HG03565 (cell line): Measurements from ENCODE around the gene SLC25A28.

Experiments used
- ATAC-seq: cut with Tn5 transposase; IDR thresholded peaks from one replicate; pipeline ENCODE4 v1.9.1; 2021; ENCODE audit warnings: mild to moderate bottlenecking, moderate library complexity; ENCODE audit not compliant: unreplicated experiment

The SLC25A28 gene

DNA sequence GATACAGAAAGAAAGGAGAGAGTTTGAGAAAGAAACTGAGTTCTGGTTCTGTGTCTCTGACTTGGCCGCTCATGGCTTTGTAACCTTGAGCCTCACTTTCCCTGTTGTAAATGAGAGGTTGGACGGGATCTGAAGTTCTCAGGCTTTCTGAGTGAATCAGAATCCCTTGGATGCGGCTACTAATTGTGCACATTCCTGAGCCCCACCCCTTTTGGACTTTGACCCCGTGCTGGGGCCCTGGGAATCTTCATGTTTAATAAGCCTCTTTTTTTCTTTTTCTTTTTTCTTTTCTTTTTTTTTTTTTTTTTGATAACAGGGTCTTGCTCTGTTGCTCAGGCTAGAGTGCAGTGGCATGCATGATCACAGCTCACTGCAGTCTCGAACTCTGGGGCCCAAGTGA, 26.9 kb downstream of the SLC25A28 start:
- ATAC-seq = no peak

DNA sequence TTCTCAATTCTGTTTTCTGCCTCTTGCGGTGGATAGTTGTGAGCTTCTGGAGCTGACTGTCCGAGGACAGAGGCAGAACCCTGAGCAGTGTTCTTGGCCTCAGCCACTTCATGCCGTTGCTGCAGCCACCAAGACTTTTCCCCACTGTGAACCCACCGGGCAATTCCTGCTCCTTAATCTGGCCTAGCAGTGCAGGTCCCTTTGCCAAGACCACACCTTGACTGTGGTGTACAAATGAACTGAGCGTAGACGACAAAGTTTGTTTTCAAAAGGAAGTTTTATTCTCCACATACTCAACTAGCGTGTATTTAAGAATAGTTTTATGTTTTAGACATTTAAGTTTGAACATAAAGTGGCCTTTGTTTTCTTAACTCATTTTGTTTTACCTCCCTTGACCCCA, 29.4 kb downstream of the SLC25A28 start:
- ATAC-seq = no peak

DNA sequence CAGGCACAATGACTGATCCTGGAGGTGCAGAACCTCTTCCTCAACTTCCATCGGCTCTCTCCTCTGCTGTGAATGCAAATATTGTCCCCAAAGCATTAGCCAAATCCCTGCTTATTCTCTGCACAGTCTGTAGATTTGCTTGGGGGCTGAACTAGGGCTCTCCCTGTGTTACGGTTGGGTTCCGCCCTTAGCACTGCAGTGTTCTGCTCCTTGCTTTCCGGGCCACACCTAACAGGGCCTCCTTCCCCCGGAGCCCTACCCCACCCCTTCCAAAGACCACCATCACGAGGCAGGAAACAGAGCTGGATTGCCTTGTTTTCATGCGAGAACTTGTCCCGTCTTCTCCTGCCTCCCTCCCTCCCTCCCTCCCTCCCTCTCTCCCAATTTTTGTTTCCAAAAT, 36.6 kb downstream of the SLC25A28 start:
- no peak for ATAC-seq

DNA sequence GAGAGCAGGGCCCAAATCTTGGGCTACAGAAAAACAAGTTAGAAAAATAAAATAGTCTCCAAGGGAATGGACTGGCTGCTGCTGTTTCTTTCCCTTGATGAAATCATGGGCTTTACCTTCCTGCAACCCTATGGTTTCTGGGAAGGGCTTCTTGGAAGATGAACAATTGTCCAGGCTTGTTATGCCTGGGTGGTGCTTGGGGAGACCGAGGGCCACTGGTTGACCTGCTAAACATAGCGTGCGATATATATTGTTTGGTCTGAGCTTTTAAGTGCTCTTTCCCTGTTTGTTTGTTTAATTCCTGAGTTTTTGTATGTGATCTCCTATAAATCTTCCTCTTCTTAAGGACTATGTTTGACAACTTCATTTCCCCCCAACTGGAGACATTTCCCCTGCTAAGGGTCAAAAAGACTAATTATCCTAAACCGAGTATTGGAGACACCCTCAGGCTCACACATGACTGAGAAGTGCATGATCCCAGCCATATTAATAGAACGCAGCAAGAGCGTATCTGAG, 37.9 kb downstream of the SLC25A28 start:
- ATAC-seq = no peak

DNA sequence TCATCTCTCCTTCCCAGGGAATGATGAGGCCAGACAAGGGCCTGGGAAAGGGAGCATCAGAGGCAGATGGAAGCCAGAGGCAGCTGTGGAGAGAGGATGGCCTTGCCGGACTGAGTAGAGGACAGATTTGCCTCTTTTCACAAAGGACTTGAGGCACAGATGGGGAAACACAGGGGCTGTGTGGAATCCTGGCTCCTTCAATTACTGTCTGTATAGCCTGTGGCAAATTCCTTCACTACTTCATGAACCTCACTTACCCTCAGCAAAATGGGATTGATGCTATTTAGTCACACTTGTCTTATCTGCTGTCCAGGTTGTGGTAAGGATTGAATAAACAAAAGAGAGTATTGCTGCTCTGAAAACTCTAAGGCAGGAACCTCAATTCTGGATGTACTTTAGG, 40.3 kb downstream of the SLC25A28 start:
- no peak for ATAC-seq

DNA sequence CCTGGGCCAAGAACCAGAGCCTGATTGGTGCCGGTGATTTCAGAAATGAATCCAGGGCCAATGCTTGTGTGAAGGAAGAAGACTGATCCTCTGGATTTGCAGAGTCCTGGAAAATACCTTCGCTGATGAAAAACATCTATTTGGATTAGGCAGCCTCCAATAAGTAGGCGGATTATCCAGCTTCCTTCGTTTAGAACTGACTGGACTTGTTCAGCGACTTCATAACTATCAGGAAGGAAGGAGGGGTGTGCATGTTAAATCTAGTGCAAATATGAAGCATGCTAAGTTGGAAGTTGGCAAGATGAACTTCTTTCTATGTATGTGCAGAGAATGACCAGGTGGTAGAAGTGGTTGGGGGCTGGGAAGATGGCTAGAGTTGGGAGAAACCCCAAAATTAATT, 46.4 kb downstream of the SLC25A28 start:
- no peak for ATAC-seq

DNA sequence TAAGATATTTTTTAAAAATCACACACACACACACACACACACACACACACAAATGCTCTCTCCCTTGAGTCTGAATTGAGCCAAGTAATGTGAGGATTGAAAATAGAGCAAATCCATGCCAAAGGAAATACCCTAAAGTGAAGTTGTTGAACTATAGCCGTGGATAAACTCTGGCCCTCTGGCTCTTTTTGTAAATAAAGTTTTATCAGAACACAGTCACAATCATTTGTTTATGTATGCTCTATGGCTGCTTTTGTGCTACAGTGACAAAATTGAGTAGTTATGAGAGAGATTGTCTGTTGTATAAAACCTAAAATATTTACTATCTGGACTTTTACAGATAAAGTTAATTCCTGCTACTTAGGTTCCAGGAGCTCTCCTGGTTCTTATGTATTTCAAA, 48.4 kb downstream of the SLC25A28 start:
- no peak for ATAC-seq

DNA sequence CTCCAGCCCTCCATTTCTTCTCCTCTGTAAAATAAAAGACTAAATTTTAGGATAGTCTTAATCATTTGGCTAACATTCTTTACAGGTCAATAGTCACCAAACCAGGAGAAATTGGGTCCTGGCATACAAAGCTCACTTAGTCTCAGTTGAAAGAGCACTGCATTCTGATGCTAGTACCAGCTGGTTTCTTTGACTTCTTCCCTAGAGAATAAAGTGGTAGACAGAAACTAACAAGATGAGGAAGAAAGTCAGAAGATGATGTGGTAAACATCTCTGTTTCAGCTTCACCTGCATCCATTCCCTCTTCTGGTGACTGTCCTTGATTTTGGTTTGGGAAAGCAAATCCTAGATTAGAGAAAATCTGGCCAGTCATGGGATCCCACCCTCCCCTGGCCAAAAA, 50.3 kb downstream of the SLC25A28 start:
- ATAC-seq = no peak

DNA sequence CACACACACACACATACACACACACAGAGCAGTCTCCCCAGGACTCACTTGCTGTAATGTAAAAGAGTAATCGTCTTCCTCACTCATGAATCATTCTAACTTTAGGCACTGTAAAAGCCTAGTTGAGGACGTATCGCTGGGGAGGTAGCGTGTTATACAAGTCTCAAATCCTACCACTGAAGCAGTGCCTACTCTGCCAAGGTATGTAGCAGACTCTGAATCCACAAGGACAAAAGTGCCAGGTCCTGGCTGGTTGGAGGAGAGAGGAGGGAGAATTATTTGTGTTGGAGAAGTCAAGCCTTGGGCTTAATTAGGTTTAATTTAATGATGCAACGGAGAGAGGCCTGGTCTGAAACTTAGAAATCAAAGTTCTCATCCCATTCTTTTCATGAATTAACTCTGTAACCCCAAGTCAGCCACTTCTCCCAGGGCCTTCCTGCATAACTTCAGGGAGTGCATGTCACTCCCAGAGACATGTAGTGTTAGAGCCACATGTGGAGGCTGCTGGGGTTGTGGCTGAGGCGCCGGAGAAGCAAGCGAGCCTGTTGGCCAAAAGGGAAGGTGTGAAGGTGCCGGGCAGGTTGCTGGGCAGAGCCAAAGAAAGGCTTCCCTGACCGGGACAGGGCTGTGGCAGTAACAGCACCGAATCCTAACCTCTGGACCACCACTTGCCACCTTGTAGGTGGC, 50.8 kb downstream of the SLC25A28 start:
- ATAC-seq = no peak

DNA sequence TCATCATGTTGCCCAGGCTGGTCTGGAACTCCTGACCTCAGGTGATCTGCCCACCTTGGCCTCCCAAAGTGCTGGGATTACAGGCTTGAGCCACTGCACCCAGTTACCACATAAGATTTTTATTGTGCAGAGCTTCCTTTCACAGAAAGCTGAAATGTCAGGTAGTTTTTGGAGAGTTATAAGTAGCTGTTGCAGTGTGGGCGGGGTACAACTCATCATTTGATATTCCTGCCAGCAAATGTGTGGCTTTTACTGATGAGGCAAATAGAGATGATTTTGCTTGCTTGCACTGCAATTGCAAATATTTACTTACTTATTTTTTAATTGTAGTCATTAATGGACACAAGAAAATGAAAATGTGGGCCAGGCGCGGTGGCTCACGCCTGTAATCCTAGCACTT, 55.1 kb downstream of the SLC25A28 start:
- ATAC-seq = no peak

DNA sequence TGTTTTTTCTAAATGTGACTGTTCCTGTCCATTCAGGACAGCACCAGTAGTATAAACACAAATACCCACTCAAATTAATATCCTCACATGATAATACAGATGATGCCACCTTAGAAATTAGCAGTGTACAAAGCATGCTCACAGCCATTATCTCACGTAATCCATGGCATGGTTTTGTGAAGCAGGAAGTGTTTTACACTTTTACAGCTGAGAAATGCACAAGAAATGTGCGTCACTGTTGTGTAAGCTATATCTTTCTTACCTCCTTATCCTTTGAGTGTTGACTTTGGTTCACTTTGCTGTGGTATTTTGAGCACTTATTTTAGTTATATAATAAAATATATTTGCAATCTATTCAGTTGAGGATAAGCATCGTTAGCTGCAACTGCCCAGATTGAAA, 55.9 kb downstream of the SLC25A28 start:
- no peak for ATAC-seq

DNA sequence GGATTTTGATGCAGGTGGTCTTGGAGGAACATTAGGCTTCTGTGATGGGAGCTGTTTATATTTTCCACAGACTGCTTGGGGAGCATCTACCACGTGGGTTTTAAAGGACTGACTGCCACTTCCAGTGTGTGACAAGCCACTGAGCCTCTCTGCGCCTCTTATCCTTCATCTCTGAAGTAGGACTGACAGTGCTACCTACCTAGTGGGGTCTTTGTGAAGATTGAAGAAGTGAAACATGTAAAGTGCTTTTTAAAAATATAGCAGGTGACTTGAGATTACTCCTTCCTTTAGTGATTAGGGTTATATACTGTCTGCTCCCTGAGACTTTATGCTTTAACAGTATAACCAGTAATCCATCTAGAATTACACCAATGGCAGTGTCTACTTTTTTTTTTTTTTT, 57.6 kb downstream of the SLC25A28 start:
- ATAC-seq = no peak
